Duodenal mucosa (tissue), 2 donors: ENCODE results near the gene JPT2.
"Not testable (repeated sequence)": the region's sequence is repeated elsewhere in the genome, so short reads cannot be mapped to it uniquely, and the experiment has no call there.

Experiments
- H3K27ac ChIP-seq: one replicate; pipeline ENCODE4 v1.7.0; 2013; ENCODE audit warnings: low read depth, low read length
- H3K27me3 ChIP-seq, 2 donors: one replicate each; pipeline ENCODE4 v1.7.0; 2013; ENCODE audit warnings: low read length in 2 of 2, control low read depth in 1 of 2; ENCODE audit not compliant: insufficient read depth in 2 of 2, control insufficient read depth in 1 of 2
- H3K36me3 ChIP-seq, 2 donors: one replicate each; pipeline ENCODE4 v1.7.0; 2013; ENCODE audit warnings: low read length in 2 of 2, control low read depth in 1 of 2; ENCODE audit not compliant: insufficient read depth in 2 of 2, control insufficient read depth in 1 of 2
- H3K4me1 ChIP-seq, 2 donors: one replicate each; pipeline ENCODE4 v1.7.0; 2013; ENCODE audit warnings: low read length in 2 of 2, control low read depth in 1 of 2; ENCODE audit not compliant: insufficient read depth in 2 of 2, control insufficient read depth in 1 of 2
- H3K4me3 ChIP-seq, 2 donors: one replicate each; pipeline ENCODE4 v1.7.0; 2013; ENCODE audit warnings: low read length in 2 of 2, low read depth in 1 of 2
- H3K9ac ChIP-seq, 2 donors: one replicate each; pipeline ENCODE4 v1.7.0; 2013; ENCODE audit warnings: low read length in 2 of 2, low read depth in 1 of 2
- H3K9me3 ChIP-seq, 2 donors: one replicate each; pipeline ENCODE4 v1.7.0; 2013; ENCODE audit warnings: low read length in 2 of 2, control low read depth in 1 of 2; ENCODE audit not compliant: control insufficient read depth in 1 of 2

Gene JPT2

DNA sequence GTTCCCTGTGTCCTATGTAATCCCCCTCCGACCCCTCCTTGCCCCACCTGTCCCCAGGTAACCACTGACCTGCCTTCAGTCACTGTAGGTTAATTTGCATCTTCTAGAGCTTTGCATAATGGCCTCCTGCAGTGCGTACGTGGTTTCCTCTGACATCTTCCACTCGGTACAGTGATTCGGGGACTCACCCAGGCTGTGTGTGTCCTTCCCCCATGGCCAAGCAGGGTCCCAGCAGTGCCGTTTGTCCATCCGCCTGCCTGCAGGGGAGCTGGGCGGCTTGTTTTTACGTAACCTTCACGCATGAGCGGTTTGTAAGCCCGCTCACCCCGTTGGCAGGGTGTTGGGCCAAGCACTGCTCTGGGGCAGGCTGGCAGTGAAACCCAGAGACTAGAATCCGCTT lies 35.9 kb downstream of the JPT2 start:
- Histone ChIP-seq H3K36me3 (no peaks in the 10 kb centered on the region), H3K27me3 (no peaks in the 10 kb centered on the region), H3K9me3 (no peaks in the 10 kb centered on the region), H3K4me3 (no peak overlapping the region), H3K9ac (no peak overlapping the region), H3K27ac (no peak overlapping the region), H3K4me1 (no peaks in the 10 kb centered on the region)

DNA sequence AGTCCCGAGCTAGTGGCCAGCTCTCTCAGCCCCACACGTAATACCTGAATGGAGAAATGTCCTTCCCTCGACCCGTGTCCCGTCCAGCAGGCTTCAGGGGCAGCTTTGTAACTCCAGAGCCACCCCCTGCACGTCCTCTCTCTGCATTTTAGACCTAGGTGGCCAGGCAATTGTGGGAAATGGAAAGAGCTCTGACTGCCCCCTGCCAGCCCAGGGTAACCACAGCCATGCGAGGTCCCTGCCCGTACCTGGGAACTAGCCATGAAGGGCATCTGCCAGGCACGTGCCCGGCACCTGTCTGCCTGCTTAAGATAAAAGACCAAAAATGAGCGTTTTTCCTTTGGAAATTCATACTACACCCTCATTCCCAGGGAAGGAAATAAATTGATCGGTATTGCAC lies 37.1 kb downstream of the JPT2 start:
- Histone ChIP-seq H3K9ac (no peak overlapping the region), H3K4me3 (no peak overlapping the region), H3K36me3 (no peaks in the 10 kb centered on the region), H3K4me1 (no peaks in the 10 kb centered on the region), H3K27me3 (no peaks in the 10 kb centered on the region), H3K27ac (no peak overlapping the region), H3K9me3 (no peaks in the 10 kb centered on the region)

DNA sequence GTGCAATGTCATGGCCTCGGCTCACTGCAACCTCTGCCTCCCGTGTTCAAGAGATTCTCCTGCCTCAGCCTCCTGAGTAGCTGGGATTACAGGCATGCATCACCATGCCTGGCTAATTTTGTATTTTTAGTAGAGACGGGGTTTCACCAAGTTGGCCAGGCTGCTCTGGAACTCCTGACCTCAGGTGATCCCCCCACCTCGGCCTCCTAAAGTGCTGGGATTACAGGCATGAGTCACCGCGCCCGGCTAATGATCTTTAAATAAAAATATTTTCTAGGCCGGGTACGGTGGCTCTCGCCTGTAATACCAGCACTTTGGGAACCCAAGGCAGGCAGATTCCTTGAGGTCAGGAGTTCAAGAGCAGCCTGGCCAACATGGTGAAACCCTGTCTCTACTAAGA lies 40.2 kb downstream of the JPT2 start:
- H3K4me1 ChIP-seq, H3K9me3 ChIP-seq, H3K27ac ChIP-seq: not testable (repeated sequence)

DNA sequence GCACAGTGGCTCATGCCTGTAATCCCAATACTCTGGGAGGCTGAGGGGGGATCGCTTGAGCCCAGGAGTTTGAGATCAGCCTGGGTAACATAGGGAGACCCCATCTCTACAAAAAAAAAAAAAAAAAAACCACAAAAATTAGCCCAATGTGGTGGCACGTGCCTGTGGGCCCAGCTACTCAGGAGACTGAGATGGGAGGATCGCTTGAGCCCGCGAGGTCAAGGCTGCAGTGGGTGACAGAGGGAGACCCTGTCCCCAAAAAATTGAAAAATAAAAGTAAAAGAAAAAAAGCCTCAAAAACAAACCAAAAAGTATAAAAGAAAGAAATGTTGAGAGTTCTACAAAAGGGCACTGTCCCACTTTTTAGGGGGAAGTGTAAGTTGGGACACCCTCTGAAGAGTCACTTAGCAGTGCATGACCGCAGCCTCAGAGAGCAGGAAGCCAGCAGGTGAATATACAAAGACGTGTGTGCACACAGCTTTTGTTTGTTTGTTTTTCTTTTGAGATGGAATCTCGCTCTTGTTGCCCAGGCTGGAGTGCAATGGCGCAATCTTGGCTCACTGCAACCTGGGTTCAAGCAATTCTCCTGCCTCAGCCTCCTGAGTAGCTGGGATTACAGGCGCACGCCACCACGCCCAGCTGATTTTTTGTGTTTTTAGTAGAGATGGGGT lies 41.6 kb downstream of the JPT2 start:
- not testable (repeated sequence) for H3K4me3 ChIP-seq, H3K9me3 ChIP-seq, H3K27ac ChIP-seq, H3K4me1 ChIP-seq, H3K36me3 ChIP-seq, H3K9ac ChIP-seq, H3K27me3 ChIP-seq

More for the DNA sequence above, 40.2 kb downstream of the JPT2 start:
- H3K9ac ChIP-seq, H3K27me3 ChIP-seq, H3K4me3 ChIP-seq, H3K36me3 ChIP-seq: not testable (repeated sequence)

DNA sequence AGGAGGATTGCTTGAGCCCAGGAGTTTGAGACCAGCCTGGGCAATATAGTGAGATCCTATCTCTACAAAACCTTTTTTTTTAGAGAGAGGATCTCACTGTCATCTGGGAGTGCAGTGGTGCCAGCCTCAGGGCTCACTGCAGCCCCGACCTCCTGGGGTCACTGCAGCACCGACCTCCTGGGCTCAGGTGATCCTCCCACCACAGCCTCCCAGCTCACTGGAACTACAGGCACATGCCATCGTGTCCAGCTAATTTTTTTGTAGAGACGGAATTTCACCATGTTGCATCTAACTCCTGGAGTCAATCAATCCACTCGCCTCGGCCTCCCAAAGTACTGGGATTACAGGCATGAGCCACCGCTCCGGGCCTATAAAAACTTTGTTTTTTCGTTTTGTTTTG lies 43.3 kb downstream of the JPT2 start:
- Histone ChIP-seq H3K27me3 (no peaks in the 10 kb centered on the region), H3K36me3 (peaks cover 0 to 14% of the 10 kb centered on the region in 2 donors), H3K9me3 (no peaks in the 10 kb centered on the region), H3K27ac (no peak overlapping the region), H3K4me3 (no peak overlapping the region), H3K4me1 (peaks cover 7 to 8% of the 10 kb centered on the region in 2 donors), H3K9ac (no peak overlapping the region)

DNA sequence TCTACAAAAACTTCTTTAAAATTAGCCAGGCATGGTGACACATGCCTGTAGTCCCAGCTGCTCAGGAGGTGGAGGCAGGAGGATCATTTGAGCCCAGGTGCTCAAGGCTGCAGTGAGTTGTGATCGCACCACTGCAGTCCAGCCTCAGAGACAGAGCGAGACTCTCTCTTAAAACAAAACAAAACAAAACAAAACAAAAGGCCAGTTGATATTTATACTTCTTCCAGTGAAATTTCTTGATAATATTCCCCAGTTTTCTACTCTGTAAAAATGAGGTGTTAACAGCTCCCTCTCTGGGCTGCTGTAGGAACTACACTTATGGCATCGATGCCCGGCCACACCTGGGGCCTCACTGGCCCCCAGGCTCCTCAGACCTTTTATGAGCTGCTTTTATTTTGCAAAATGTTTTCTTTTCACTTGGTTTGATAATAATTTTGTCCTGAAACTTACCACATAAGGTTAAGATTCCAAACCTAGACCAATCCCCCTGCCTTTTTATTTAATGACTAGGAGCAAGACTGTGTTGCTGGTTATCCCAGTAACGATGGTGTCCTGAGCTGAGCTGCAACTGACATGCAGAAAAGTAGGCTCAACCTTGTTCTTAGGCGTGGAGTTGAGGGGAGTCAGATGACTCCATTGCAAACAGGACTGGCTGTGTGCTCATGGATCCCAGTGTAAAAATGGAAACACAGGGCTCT lies 45.5 kb downstream of the JPT2 start:
- no peak overlapping the region for H3K27ac ChIP-seq
- no peak overlapping the region for H3K4me3 ChIP-seq
- no peaks in the 10 kb centered on the region for H3K9me3 ChIP-seq
- peaks cover 7 to 8% of the 10 kb centered on the region in 2 donors for H3K4me1 ChIP-seq
- no peaks in the 10 kb centered on the region for H3K27me3 ChIP-seq
- no peak overlapping the region for H3K9ac ChIP-seq
- peaks cover 6 to 36% of the 10 kb centered on the region in 2 donors for H3K36me3 ChIP-seq

DNA sequence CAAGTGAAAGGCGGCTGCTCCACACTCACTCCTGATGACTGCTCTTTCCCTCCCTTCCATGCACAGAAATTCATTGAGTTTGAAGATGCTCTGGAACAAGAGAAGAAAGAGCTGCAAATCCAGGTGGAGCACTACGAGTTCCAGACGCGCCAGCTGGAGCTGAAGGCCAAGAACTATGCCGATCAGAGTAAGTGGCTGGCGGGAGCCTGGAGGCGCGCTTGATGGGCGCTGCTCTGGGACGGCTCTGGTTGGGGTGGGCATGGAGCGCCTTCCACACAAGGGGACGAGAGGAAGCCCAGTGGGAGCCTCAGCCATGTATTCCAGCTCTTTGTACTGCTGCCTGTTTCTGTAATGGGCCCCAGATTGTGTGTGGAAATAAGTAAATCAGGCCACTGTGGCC lies 46.4 kb downstream of the JPT2 start:
- no peaks in the 10 kb centered on the region for H3K27me3 ChIP-seq

DNA sequence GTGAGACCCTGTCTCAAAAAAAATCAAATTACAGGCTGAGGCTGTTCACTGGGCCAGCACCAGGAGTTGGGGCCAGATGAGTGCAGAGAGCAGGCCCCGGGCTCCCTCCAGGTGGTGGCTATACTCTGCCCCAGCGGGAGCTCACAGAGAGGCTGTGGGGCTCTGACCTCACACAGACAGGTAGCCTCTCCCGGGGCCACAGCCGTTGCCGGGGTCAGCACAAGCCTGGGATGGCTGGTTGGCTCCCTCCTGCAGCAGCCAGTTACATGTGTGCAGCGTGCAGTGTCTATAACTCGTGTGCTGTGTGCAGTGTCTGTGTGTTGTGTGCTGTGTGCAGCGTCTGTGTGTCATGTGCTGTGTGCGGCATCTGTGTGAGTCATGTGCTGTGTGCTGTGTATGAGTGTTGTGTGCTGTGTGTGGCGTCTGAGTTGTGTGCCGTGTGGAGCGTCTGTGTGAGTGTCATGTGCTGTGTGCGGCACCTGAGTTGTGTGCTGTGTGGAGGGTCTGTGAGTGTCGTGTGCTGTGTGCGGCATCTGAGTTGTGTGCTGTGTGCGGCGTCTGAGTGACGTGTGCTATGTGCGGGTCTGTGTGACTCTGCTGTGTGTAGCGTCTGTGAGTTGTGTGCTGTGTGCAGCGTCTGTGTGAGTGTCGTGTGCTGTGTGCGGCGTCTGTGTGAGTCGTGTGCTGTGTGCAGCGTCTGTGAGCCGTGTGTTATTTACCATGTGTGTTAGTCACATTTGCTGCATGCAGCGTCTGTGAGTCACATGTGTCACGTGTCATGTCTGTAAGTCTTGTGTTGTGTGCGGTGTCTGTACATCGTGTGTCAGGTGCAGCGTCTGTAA lies 48.8 kb downstream of the JPT2 start:
- peaks cover 6 to 7% of the 10 kb centered on the region in 2 donors for H3K4me1 ChIP-seq
- H3K4me3 ChIP-seq = no peak overlapping the region
- no peaks in the 10 kb centered on the region for H3K27me3 ChIP-seq
- no peak overlapping the region for H3K27ac ChIP-seq
- peaks cover 6 to 59% of the 10 kb centered on the region in 2 donors for H3K36me3 ChIP-seq
- no peaks in the 10 kb centered on the region for H3K9me3 ChIP-seq
- no peak overlapping the region for H3K9ac ChIP-seq

More for the DNA sequence above, 46.4 kb downstream of the JPT2 start:
- peaks cover 6 to 44% of the 10 kb centered on the region in 2 donors for H3K36me3 ChIP-seq
- H3K27ac ChIP-seq = no peak overlapping the region
- no peak overlapping the region for H3K9ac ChIP-seq
- H3K4me3 ChIP-seq = no peak overlapping the region
- peaks cover 7 to 8% of the 10 kb centered on the region in 2 donors for H3K4me1 ChIP-seq
- H3K9me3 ChIP-seq = no peaks in the 10 kb centered on the region

DNA sequence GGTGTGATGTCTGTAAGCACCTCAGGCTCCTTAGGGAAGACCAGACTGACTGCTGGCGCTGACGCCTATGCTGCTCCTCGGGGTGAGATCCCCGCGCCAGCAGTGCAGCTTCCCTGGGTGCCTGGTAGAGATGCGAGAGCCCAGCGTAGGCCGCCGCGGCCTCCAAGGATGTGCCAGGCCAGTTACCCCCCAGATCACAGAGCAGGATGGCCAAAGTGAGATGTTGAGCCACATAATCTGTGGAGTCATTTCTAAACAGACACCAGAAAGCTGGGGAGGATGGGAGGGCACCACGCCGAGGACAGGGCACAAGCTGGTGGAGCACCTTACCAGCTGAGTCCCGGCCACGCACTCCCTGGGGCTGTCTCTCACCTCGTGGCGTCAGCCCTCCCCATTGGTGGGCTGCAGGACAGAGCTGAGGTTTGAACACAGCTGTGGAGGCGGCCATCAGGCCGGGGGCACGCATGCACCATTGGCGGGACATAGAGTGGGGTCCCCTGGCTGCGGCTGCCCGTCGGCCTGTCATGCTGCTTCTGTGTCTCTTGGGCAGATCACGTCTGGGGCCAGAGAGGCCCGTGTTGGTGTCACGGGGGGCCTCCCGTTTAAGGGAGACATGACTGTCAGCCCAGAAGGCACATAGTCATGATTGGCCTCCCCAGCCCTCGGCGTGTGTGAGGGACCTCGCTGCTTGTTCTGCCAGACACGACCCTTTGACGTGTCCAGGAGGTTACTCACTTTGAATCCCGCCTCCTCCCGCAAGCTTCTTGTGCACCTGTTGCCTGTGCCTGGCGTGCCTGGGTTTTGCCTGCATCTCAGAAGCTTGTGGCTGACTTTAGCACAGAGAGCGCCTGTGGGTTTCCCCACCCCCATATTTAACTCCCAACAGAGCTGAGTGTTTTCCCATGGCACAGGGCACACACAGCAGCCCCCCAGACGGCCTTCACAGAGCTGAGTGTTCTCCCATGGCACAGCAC lies 49.9 kb downstream of the JPT2 start:
- Histone ChIP-seq H3K27ac (no peak overlapping the region), H3K27me3 (no peaks in the 10 kb centered on the region), H3K4me3 (no peak overlapping the region), H3K4me1 (no peaks in the 10 kb centered on the region), H3K36me3 (peaks cover 6 to 69% of the 10 kb centered on the region in 2 donors), H3K9me3 (no peaks in the 10 kb centered on the region), H3K9ac (no peak overlapping the region)
